ENCODE results near the gene GPR18. TPM values are rescaled to one million over a fixed set of nuclear protein-coding genes. Genes with fewer than 3 reads are reported as not detected.
A peak's percentile ranks its signal among the peaks of the same experiment; 100 is the strongest.
"Not testable (repeated sequence)": the region's sequence is repeated elsewhere in the genome, so short reads cannot be mapped to it uniquely, and the experiment has no call there.

The GPR18 gene
- polyA plus RNA-seq, 3 donors: 1.7 to 3.8 (median 2.2) TPM

- H3K4me1 Mint-ChIP-seq: peaks cover 45% of the 10 kb centered on the region
- H3K36me3 Mint-ChIP-seq: peaks cover 28 to 29% of the 10 kb centered on the region in 2 donors
- no peaks in the 10 kb centered on the region for H3K9me3 ChIP-seq (replicated peaks in 1 of 2; ENCODE audit: control insufficient read depth in 1 of 2, insufficient read depth in 1 of 2, low read length in 2 of 2)
- no peak overlapping the region for H3K4me2 ChIP-seq (replicated peaks; ENCODE audit: extremely low read depth, low read length, poor library complexity, severe bottlenecking)
- H4K20me1 ChIP-seq (ENCODE audit: insufficient read depth, low read length): peaks cover 100% of the 10 kb centered on the region
- H3K36me3 ChIP-seq (replicated peaks in 1 of 2; ENCODE audit: control insufficient read depth in 1 of 2, insufficient read depth in 2 of 2, low read length in 2 of 2): peaks cover 11 to 57% of the 10 kb centered on the region in 2 donors
- H3K27me3 ChIP-seq (ENCODE audit: control insufficient read depth in 2 of 2, insufficient read depth in 2 of 2, low read length in 2 of 2): no peaks in the 10 kb centered on the region
- no peaks in the 10 kb centered on the region for H3K9me3 Mint-ChIP-seq
- intact Hi-C loops (cut with micrococcal nuclease): no loop called here
- TF ChIP-seq, protein P1, sequence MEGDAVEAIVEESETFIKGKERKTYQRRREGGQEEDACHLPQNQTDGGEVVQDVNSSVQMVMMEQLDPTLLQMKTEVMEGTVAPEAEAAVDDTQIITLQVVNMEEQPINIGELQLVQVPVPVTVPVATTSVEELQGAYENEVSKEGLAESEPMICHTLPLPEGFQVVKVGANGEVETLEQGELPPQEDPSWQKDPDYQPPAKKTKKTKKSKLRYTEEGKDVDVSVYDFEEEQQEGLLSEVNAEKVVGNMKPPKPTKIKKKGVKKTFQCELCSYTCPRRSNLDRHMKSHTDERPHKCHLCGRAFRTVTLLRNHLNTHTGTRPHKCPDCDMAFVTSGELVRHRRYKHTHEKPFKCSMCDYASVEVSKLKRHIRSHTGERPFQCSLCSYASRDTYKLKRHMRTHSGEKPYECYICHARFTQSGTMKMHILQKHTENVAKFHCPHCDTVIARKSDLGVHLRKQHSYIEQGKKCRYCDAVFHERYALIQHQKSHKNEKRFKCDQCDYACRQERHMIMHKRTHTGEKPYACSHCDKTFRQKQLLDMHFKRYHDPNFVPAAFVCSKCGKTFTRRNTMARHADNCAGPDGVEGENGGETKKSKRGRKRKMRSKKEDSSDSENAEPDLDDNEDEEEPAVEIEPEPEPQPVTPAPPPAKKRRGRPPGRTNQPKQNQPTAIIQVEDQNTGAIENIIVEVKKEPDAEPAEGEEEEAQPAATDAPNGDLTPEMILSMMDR (IDR thresholded peaks at IDR 0.05): no peak
- no peak overlapping the region for H2AFZ ChIP-seq (ENCODE audit: insufficient read depth, low read depth, low read length, poor library complexity, severe bottlenecking)
- H3K27ac Mint-ChIP-seq: peak overlapping the region in 3 of 7 donors; percentile 36 to 48 (median 38)
- H3K4me3 Mint-ChIP-seq: no peak overlapping the region
- H3K27me3 Mint-ChIP-seq (ENCODE audit: low read depth in 3 of 3): no peaks in the 10 kb centered on the region
- H3K4me3 ChIP-seq (replicated peaks in 1 of 3; ENCODE audit: low read depth in 2 of 3, low read length in 3 of 3): no peak overlapping the region
- H3K9ac ChIP-seq (ENCODE audit: insufficient read depth, low read length, poor library complexity, severe bottlenecking): no peak overlapping the region
- DNase-seq: no peak
- WGBS (ENCODE audit: insufficient coverage): 90% methylated on average over 2 of the region's 5 CpGs
- peaks cover 100% of the 10 kb centered on the region for H3K79me2 ChIP-seq (ENCODE audit: insufficient read depth, low read length)
- no peaks in the 10 kb centered on the region for H3K4me1 ChIP-seq (ENCODE audit: control insufficient read depth in 1 of 2, insufficient read depth in 2 of 2, low read length in 2 of 2)
- H3K27ac ChIP-seq (ENCODE audit: low read depth in 1 of 2, low read length in 2 of 2): no peak overlapping the region
Observed at GRCh38 chr13:99211421-99212035, 46.7 kb downstream of the GPR18 start.

DNA sequence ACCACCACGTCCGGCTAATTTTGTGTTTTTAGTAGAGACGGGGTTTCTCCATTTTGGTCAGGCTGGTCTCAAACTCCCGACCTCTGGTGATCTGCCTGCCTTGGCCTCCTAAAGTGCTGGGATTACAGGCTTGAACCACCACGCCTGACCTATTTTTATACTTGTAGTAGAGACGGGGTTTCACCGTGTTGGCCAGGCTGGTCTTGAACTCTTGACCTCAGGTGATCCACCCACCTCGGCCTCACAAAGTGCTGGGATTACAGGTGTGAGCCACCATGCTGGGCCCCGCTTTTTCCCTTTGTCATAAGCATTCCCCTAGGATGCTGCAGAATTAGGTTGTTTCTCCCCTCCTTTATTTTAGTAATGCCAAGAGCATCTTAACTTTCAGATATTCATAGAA lies 47.6 kb downstream of the GPR18 start:
- Histone ChIP-seq H4K20me1 (ENCODE audit: insufficient read depth, low read length) (peaks cover 100% of the 10 kb centered on the region), H3K79me2 (ENCODE audit: insufficient read depth, low read length) (peaks cover 100% of the 10 kb centered on the region), H3K36me3 (replicated peaks in 1 of 2; ENCODE audit: control insufficient read depth in 1 of 2, insufficient read depth in 2 of 2, low read length in 2 of 2) (peaks cover 15 to 63% of the 10 kb centered on the region in 2 donors)
- H3K9me3 ChIP-seq (replicated peaks in 1 of 2; ENCODE audit: control insufficient read depth in 1 of 2, insufficient read depth in 1 of 2, low read length in 2 of 2); H3K27me3 ChIP-seq (ENCODE audit: control insufficient read depth in 2 of 2, insufficient read depth in 2 of 2, low read length in 2 of 2); H3K4me1 ChIP-seq (ENCODE audit: control insufficient read depth in 1 of 2, insufficient read depth in 2 of 2, low read length in 2 of 2); H3K27ac ChIP-seq (ENCODE audit: low read depth in 1 of 2, low read length in 2 of 2); H2AFZ ChIP-seq (ENCODE audit: insufficient read depth, low read depth, low read length, poor library complexity, severe bottlenecking); DNase-seq; H3K4me3 ChIP-seq (replicated peaks in 1 of 3; ENCODE audit: low read depth in 2 of 3, low read length in 3 of 3); H3K9me3 Mint-ChIP-seq; H3K27me3 Mint-ChIP-seq (ENCODE audit: low read depth in 3 of 3); H3K4me2 ChIP-seq (replicated peaks; ENCODE audit: extremely low read depth, low read length, poor library complexity, severe bottlenecking); H3K9ac ChIP-seq (ENCODE audit: insufficient read depth, low read length, poor library complexity, severe bottlenecking); intact Hi-C loops (cut with micrococcal nuclease); H3K4me3 Mint-ChIP-seq: not testable (repeated sequence)
- H3K27ac Mint-ChIP-seq: peak overlapping the region in 1 of 7 donors; percentile 65
- peaks cover 35% of the 10 kb centered on the region in 2 donors for H3K36me3 Mint-ChIP-seq
- peaks cover 49% of the 10 kb centered on the region for H3K4me1 Mint-ChIP-seq
- WGBS (ENCODE audit: insufficient coverage): 97% methylated on average over 4 of the region's 9 CpGs

Measured in CD14-positive monocyte (primary cell).